Measurements from ENCODE around the gene NPM3.

- TF ChIP-seq ZNF423 (CRISPR knock-in tag; IDR thresholded peaks at IDR 0.05): no peak
- TF ChIP-seq, protein P1, sequence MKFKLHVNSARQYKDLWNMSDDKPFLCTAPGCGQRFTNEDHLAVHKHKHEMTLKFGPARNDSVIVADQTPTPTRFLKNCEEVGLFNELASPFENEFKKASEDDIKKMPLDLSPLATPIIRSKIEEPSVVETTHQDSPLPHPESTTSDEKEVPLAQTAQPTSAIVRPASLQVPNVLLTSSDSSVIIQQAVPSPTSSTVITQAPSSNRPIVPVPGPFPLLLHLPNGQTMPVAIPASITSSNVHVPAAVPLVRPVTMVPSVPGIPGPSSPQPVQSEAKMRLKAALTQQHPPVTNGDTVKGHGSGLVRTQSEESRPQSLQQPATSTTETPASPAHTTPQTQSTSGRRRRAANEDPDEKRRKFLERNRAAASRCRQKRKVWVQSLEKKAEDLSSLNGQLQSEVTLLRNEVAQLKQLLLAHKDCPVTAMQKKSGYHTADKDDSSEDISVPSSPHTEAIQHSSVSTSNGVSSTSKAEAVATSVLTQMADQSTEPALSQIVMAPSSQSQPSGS (CRISPR knock-in tag; IDR thresholded peaks at IDR 0.05; ENCODE audit: borderline replicate concordance, low read depth): no peak
- TF ChIP-seq FOXP1 (CRISPR knock-in tag; IDR thresholded peaks at IDR 0.05; ENCODE audit: borderline replicate concordance): no peak
- TF ChIP-seq, protein P2, sequence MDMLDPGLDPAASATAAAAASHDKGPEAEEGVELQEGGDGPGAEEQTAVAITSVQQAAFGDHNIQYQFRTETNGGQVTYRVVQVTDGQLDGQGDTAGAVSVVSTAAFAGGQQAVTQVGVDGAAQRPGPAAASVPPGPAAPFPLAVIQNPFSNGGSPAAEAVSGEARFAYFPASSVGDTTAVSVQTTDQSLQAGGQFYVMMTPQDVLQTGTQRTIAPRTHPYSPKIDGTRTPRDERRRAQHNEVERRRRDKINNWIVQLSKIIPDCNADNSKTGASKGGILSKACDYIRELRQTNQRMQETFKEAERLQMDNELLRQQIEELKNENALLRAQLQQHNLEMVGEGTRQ (CRISPR knock-in tag; IDR thresholded peaks at IDR 0.05): no peak
- no peak for TF ChIP-seq CTCF (IDR thresholded peaks at IDR 0.05)
Measured at GRCh38 chr10:101749047-101750016, 33.9 kb downstream of the NPM3 start.
